HG03575 (cell line): ENCODE data around the gene NPY4R2.
"Not testable (repeated sequence)": the region's sequence is repeated elsewhere in the genome, so short reads cannot be mapped to it uniquely, and the experiment has no call there.

ENCODE experiments used
- ATAC-seq: cut with Tn5 transposase; IDR thresholded peaks from one replicate; pipeline ENCODE4 v1.9.1; 2021; ENCODE audit not compliant: unreplicated experiment, insufficient number of reproducible peaks, low FRiP score; ENCODE audit errors: extremely low read depth

NPY4R2 gene

DNA sequence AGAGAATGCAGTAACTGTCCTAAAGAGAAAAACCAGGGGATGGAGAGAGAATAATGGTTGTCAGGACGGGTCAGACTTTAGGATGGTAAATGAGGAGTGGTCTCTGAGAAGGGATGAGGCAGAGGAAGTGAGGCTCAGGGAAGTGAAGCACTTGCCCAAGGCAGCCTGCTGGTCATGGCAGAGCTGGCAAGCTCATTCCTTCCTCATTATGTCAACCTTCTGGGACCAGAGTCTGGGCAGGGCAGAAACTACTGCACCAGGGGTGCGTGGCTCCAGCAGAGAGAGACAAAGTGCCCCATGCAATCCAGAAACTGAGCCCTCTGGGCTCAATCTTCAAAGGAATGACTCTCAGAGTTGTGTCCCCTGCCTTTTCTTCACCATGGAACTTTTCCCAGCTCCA, 53.6 kb downstream of the NPY4R2 start:
- ATAC-seq: not testable (repeated sequence)
